Measurements from ENCODE around the gene ZNF335. TPM values are rescaled to one million over a fixed set of nuclear protein-coding genes. Genes with fewer than 3 reads are reported as not detected.
"Not testable (repeated sequence)": the region's sequence is repeated elsewhere in the genome, so short reads cannot be mapped to it uniquely, and the experiment has no call there.

Gene ZNF335
- total and polyA plus RNA-seq, 2 of the 13 experiments (the other 11 are each of a cell fraction or from before 2014, with no cell fraction given) = 9.7 to 13.7 TPM

DNA sequence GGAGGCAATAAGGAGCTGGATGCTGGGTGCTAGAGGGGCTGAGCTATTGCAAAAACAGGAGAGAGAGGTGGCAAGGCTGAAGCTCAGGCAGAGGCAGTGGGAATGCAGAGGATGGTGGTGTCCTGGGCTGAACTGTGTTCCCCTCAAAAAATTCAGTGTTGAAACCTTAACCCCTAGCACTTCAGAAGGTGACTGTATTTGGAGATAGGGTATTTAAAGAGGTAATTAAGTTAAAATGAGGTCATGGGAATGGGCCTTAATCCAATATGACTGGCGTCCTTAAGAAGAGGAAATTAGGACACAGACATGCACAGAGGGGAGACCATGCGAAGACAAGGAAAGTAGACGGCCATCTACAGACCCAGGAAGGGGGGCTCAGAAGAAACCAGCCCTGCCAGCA is 25.2 kb upstream of the ZNF335 start (continued):
- no peak for TF ChIP-seq ZFY (CRISPR knock-in tag; IDR thresholded peaks at IDR 0.05)
- TF ChIP-seq, protein P1, sequence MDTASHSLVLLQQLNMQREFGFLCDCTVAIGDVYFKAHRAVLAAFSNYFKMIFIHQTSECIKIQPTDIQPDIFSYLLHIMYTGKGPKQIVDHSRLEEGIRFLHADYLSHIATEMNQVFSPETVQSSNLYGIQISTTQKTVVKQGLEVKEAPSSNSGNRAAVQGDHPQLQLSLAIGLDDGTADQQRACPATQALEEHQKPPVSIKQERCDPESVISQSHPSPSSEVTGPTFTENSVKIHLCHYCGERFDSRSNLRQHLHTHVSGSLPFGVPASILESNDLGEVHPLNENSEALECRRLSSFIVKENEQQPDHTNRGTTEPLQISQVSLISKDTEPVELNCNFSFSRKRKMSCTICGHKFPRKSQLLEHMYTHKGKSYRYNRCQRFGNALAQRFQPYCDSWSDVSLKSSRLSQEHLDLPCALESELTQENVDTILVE (CRISPR knock-in tag; IDR thresholded peaks at IDR 0.05) = no peak
- TF ChIP-seq, protein P2, sequence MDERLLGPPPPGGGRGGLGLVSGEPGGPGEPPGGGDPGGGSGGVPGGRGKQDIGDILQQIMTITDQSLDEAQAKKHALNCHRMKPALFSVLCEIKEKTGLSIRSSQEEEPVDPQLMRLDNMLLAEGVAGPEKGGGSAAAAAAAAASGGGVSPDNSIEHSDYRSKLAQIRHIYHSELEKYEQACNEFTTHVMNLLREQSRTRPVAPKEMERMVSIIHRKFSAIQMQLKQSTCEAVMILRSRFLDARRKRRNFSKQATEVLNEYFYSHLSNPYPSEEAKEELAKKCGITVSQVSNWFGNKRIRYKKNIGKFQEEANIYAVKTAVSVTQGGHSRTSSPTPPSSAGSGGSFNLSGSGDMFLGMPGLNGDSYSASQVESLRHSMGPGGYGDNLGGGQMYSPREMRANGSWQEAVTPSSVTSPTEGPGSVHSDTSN (CRISPR knock-in tag; IDR thresholded peaks at IDR 0.05) = no peak

DNA sequence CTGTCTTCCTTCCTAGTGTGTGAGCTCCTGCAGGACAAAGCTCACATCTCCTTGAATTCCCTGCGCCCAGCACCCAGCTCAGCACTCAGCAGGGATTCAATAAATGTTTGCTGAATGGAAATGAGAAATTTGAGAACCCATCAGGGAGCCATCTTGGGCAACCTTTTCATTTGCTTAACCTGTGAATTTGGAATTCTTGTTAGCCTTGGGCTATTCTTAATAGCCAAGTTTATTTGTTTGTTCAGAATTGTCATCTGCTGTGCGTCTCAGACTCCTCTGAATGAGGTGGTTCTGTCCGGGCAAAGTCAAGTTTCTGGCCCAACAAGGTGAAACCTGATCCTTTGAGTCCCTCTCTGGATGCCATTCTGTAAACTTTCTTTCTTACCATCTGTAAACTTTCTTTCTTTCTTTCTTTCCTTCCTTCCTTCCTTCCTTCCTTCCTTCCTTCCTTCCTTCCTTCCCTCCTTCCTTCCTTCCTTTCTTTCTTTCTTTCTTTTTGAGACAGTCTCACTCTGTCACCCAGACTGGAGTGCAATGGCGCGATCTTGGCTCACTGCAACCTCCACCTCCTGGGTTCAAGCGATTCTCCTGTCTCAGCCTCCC is 23.6 kb upstream of the ZNF335 start:
- POLR2A ChIA-PET; H4K20me1 ChIP-seq (ENCODE audit: insufficient read depth, low read length); ATAC-seq; CTCF ChIA-PET (ENCODE audit: low intra/inter-chr PET ratio, low total read pairs); intact Hi-C loops (cut with micrococcal nuclease; ENCODE audit: unreplicated experiment); H3K4me3 ChIP-seq (replicated peaks in 1 of 3; ENCODE audit: insufficient read depth in 1 of 3, low read depth in 2 of 3, low read length in 3 of 3); H2AFZ ChIP-seq (ENCODE audit: low read length); H3K4me2 ChIP-seq (ENCODE audit: low read depth, low read length); H3K9ac ChIP-seq (ENCODE audit: insufficient read depth, low read depth, low read length); in situ Hi-C loops (cut with HindIII; ENCODE audit: extremely low pct_ligation_motif_present, low pct_unique_long_range_greater_than_20kb); H3K79me2 ChIP-seq (ENCODE audit: insufficient read depth, low read length); H3K36me3 ChIP-seq (replicated peaks in 1 of 2; ENCODE audit: control insufficient read depth in 1 of 2, insufficient read depth in 2 of 2, low read length in 2 of 2); H3K27ac ChIP-seq (ENCODE audit: extremely low read length, insufficient read depth, low read length); FAIRE-seq; BruUV-seq (replicated peaks); DNase-seq (ENCODE audit: low spot score); H3K9me3 ChIP-seq (ENCODE audit: low read length): not testable (repeated sequence)
- Histone ChIP-seq H3K27me3 (ENCODE audit: control insufficient read depth in 1 of 2, insufficient read depth in 2 of 2, low read length in 2 of 2) (peaks cover 6 to 38% of the 10 kb centered on the region in 2 experiments), H3K4me1 (ENCODE audit: insufficient read depth, low read length) (peaks cover 13% of the 10 kb centered on the region)
- TF ChIP-seq, protein P3, sequence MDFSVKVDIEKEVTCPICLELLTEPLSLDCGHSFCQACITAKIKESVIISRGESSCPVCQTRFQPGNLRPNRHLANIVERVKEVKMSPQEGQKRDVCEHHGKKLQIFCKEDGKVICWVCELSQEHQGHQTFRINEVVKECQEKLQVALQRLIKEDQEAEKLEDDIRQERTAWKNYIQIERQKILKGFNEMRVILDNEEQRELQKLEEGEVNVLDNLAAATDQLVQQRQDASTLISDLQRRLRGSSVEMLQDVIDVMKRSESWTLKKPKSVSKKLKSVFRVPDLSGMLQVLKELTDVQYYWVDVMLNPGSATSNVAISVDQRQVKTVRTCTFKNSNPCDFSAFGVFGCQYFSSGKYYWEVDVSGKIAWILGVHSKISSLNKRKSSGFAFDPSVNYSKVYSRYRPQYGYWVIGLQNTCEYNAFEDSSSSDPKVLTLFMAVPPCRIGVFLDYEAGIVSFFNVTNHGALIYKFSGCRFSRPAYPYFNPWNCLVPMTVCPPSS (IDR thresholded peaks at IDR 0.05) = 0 out of 2 replicates have a peak, but pooled peaks have one; percentile 48
- 43% methylated on average over 6 of the region's 6 CpGs for WGBS (ENCODE audit: low lambda C conversion rate)

All from HepG2 (cell line).